Activated CD4-positive, alpha-beta T cell treated with anti-CD3 and anti-CD28 coated beads, Interleukin-2, amount 50 U/mL, for 48 hours (primary cell): ENCODE results near the gene ZBTB7C.

ENCODE experiments used
- DNase-seq, 2 experiments: peaks; one replicate each; pipeline ENCODE4 v3.0.0-alpha.2; 2020

Gene ZBTB7C

DNA sequence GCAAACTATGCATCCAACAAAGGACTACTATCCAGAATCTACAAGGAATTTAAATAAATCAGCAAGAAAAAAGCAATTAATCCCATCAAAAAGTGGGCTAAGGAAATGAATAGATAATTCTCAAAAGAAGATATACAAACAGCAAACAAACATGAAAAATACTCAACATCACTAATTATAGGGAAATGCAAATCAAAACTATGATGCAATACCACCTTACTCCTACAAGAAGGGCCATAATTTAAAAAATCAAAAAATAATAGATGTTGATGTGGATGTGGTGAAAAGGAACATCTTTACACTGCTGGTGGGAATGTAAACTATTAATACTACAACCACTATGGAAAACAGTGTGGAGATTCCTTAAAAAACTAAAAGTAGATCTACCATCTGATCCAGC lies 164.7 kb downstream of the ZBTB7C start:
- no peak for DNase-seq

DNA sequence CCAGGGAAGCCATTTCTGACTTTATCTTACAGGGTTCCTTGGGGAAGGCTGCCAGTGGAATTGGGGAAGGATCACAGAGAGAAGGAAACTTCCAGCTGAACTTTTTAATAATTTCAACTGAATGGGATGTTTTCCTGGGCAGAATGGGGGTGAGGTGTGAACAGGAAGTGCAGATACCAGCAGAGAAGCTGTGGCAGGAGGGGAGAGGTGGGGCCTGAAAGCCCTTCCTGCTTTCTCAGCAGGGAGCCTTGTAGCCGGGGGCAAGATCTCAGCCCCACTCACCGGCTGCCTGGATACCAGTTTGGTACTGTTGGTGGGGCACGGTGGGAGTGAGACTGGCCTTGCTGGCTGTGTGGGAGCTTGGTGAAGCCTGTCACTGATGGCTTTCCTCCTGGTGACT lies 170.5 kb downstream of the ZBTB7C start:
- no peak for DNase-seq

DNA sequence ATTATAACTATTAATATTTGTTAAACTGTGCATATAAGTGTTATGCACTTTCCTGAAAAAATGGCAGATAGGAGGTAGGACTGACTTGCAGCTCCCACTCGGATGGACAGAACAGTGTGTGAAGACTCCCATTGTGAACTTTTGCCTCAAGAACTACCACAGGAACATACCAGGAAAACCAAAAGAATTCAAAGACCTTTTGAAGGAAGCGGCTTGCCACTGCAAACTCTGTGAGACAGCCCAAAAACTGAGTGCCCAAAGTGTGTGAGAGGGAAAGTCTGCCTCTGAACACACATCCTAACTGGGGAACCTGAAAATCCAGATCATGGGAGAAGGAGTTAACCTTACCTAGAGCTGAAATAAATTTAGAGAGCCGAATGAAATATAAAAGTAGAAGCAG lies 171.0 kb downstream of the ZBTB7C start:
- no peak for DNase-seq

GRCh38 chr18:48236822-48237221 lies 172.4 kb downstream of the ZBTB7C start:
- no peak for DNase-seq

DNA sequence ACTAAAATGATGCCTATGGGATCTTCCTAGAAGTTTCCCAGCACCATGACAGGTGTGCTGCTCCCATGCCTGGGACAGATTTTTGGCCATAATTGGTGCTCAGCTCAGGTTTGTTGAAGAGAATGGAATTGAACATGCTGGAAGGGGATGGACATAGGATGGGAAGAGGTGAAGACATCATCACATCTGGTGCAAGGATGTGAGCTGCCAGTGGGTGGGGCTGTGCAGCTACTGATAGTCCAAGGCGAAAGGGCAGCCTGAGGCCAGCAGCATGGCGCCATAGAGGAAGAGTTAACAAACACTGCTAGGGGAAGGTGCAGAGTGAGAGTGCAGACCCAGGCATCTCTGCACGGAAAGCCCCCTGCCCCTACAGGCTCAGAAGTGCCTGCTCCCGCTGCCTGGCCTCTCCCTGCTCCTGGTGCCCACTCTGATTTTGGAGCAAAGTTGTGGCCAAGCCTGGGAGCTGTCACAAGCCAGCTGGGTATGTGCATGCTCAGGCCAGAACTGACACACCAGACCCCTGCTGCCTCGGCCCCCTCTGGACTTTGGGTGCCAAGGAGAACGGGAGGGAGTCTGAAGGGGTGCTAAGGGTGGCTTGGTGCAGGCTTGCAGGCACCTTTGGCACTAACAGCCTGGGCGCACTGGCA lies 178.6 kb downstream of the ZBTB7C start:
- DNase-seq, result peak; percentile 18 to 33

DNA sequence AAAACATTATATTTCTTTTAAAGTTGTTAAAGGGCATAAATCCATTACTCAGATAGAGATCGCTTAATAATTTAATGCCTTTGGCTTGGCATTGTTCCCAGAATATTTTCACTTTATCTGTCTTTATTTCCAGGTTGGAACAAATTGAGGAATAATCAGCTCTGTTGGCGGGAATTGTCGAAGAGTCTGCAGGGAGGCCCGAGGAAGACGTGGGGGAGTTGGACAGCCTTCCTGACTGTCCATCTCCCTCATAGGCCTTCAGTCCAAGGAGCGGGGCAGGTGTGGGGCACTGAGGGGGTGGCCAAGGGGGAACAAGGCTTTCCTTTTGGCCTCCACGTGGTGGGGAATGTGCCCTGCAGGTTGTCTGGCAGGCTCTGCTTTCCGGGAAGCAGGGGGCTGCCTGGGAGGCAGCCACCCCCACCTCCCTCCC lies 179.6 kb downstream of the ZBTB7C start:
- DNase-seq, result no peak

DNA sequence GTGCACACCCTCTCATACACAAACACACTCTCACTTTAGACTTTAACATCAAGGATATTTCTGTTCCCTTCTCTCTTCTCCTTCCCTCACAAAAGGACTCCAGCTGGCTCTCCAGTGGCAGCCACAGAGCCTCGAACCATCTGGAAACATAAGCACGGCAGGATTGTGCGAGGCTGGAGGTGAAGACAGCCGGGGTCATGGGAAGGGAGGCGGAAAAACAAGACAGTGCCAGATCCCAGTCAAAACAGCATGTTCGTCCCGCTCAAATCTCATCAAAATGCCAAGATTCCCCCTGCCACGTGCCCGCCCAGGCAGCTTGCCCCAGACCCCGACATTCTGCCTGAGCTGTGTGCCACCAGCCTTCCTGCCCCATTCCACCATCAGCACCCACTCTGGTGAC lies 180.3 kb downstream of the ZBTB7C start:
- DNase-seq, result no peak

GRCh38 chr18:48228301-48228715 lies 180.9 kb downstream of the ZBTB7C start:
- no peak for DNase-seq

DNA sequence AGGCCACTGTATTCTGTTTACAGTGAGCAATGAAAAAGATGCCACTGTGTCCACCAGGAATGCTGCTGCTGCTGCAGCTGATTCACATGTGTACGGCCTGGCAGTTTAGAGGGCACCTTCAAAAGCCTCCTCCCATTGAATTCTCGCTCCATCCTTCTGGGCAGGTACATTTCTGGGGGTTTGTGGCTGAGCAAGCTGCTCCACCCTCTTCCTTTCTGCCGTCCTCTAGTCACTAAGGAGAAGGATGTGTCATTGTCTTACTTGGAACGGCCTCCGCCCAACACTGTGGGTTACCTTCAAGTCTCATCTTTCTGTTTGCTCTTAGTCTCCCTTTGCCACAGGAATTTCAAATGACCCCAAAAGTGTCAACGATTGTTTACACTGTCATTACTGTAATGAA lies 182.0 kb downstream of the ZBTB7C start:
- no peak for DNase-seq

- no peak for DNase-seq
Observed at GRCh38 chr18:48226401-48226800, 182.8 kb downstream of the ZBTB7C start.

- DNase-seq, result peak in 1 of 2 experiments; percentile 5
Observed at GRCh38 chr18:48222118-48222517, 187.1 kb downstream of the ZBTB7C start.

GRCh38 chr18:48219810-48220499 lies 189.2 kb downstream of the ZBTB7C start:
- no peak for DNase-seq

DNA sequence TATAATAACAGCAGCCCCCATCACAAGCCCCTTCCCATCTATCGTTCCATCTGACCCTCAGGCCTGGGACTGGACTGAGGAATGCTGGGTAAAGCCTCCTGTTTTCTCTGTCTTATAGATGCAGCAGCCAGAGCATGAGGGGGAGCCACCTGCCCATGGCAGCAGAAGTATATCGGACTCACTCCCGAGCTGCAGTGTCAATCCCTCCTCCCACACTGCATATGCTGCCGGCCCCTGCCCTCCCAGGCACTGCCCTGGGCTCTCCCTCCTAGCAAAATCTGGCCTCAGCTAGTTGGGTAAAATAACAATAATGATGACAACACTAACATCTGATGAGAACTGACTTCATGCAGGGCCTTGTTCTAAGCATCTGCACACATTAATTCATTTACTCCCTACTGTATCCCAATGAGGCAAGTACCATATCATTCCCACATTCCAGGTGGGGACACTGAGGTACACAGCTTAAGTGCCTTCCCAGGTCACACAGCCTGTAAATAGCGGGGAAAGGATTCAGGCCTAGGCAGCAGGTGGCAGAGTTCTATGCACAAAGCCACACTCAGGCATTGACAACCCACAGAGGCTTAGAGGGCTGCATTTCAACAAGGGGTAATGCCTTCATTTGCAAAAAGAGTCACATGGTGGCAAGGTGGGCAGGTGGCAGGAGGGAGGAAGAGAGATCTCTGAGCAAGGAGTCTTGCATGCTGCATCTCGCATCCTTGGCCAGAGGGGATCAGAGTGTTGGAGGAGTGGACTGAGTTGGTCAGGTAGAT lies 190.0 kb downstream of the ZBTB7C start:
- DNase-seq, result no peak

- no peak for DNase-seq
Observed at GRCh38 chr18:48218285-48219022, 190.7 kb downstream of the ZBTB7C start.

- no peak for DNase-seq
Observed at GRCh38 chr18:48217258-48218250, 191.6 kb downstream of the ZBTB7C start.

DNA sequence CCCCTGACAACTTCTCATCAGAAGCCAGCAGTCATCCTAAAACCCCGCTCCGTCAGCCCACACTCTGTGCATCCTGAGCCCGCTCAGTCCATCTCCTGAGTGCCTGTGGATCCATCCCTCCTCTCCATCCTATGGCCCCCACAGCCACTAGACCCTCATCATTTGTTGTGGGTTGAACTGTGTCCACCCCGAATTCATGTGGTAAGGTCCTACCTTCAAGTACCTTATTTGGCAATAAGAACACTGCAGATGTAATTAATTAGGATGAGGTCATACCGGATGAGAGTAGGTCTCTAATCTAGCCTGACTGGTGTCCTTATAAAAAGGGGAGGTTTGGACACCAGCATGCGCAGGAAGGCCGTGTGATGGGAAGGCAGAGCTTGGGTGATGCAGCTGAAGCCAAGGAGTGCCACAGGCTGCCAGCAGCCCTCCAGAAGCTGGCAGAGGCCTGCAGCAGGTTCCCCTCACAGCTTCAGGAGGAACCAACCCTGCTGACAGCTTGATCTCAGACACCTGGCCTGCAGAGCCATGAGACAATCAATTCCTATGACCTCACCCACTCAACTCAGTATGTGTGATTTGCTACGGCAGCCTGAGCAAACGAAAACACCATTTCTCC lies 192.4 kb downstream of the ZBTB7C start:
- no peak for DNase-seq

- no peak for DNase-seq
Observed at GRCh38 chr18:48215876-48216638, 193.1 kb downstream of the ZBTB7C start.

DNA sequence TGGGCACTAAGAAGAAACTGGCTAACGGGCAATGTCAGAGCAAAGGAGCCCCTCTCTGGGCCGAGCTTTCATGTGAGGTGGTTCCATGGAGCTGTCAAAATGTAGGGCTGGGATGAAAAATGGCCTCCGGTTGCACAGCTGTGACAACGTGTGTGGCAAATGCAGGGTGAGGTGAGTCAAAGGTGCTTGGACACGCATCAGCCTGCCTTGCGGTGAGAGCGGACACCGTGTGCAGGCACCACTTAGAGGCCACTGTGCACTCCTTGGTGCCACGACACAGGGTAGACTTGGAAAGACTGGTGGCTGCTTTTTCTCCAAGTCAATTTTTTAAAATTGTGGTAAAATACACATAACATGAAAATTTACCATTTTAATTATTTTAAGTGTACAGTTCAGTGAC lies 195.4 kb downstream of the ZBTB7C start:
- DNase-seq, result no peak

- DNase-seq, result no peak
Observed at GRCh38 chr18:48208432-48209140, 200.6 kb downstream of the ZBTB7C start.

- DNase-seq, result no peak
Observed at GRCh38 chr18:48207733-48208132, 201.4 kb downstream of the ZBTB7C start.
